Measurements from ENCODE around the gene TIMM13.

- TF ChIP-seq CTCF (conservative IDR thresholded peaks at IDR 0.05; ENCODE audit: low read depth, low read length), result no peak
- TF ChIP-seq EZH2phosphoT487 (IDR thresholded peaks at IDR 0.05; ENCODE audit: borderline replicate concordance, low read length), result no peak
Observed at GRCh38 chr19:2434721-2435265, 7.4 kb upstream of the TIMM13 start.

All from PC-3 (cell line).